ENCODE measurements around the gene CAPN14.

CAPN14 gene

DNA sequence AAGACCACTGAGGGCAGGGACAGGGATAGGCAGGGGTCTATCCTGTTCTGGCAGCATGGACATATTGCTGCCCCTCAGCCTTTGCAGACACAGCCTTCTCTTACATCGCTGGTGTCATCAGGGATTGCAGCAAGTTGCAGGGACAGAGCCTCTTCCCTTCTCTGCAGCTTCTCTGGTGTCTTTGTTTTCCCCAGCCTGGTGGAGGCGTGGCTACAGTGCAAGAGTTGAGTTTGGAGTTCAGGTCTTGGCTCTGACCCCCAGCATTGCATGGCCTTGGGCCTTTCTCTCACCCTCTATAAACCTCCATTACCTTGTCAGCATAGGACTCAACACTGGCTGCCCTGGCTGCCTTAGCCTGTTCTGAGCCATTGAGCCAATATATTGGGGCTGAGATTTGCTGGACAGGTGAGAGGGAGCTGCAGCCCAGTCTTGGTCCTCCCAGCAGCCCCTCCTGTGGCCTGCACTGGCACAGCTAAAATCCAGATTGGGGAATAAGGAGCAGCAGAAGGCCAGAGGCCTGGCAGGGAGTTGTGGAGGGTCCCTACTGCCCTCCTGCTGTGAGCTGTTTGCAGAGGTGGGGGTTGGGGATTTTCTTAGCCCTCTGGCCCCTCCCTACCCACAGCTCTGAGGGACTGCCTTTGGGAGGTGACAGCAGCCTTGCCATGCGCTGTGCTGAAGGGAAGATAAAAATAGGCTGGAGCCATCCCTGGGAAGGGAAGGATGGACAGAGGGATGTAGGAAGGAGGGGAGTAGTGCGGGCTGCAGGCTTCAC lies 39.5 kb upstream of the CAPN14 start:
- TF ChIP-seq, protein P1, sequence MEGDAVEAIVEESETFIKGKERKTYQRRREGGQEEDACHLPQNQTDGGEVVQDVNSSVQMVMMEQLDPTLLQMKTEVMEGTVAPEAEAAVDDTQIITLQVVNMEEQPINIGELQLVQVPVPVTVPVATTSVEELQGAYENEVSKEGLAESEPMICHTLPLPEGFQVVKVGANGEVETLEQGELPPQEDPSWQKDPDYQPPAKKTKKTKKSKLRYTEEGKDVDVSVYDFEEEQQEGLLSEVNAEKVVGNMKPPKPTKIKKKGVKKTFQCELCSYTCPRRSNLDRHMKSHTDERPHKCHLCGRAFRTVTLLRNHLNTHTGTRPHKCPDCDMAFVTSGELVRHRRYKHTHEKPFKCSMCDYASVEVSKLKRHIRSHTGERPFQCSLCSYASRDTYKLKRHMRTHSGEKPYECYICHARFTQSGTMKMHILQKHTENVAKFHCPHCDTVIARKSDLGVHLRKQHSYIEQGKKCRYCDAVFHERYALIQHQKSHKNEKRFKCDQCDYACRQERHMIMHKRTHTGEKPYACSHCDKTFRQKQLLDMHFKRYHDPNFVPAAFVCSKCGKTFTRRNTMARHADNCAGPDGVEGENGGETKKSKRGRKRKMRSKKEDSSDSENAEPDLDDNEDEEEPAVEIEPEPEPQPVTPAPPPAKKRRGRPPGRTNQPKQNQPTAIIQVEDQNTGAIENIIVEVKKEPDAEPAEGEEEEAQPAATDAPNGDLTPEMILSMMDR (IDR thresholded peaks at IDR 0.05; ENCODE audit: low read depth, low read length, missing control alignments), result no peak
- H3K4me3 ChIP-seq (ENCODE audit: low read depth, low read length), result no peak overlapping the region
- DNase-seq (ENCODE audit: low read depth), result no peak

DNA sequence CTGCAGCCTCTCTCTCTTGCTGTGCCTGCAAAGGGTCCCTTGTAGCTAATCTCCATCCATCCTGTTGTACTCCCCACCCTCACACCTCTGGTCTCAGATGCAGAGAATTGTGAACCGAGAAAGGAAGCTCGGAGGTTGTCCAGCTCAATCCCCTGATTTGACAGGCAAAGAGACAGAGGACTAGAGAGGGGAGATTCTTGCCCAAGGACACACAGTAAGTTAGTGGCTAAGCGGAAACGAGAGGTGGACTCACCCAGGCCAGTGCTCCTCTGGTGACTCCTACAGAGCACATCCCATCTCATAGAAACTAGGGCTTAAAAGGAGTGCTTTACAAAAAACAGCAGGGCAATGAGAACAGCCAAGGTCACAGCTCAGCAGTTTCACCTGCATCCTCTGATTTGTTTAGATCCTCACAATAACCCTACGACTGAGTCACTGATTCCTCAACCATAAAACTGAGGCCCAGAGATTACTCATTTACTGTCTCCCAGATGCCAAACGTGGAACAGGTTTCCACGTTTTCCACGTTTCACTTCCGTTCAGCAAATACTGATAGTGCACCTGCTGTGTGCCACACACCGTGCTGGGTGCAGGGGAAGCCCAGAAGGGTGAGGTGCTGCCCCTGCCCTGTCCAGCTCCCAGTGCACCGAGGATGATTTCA lies 38.7 kb upstream of the CAPN14 start:
- DNase-seq (ENCODE audit: low read depth), result peak; percentile 79
- no peak overlapping the region; the same call in 1 of the 2 replicates for H3K4me3 ChIP-seq (ENCODE audit: low read depth, low read length)
- TF ChIP-seq, protein P1 (IDR thresholded peaks at IDR 0.05; ENCODE audit: low read depth, low read length, missing control alignments), result no peak

DNA sequence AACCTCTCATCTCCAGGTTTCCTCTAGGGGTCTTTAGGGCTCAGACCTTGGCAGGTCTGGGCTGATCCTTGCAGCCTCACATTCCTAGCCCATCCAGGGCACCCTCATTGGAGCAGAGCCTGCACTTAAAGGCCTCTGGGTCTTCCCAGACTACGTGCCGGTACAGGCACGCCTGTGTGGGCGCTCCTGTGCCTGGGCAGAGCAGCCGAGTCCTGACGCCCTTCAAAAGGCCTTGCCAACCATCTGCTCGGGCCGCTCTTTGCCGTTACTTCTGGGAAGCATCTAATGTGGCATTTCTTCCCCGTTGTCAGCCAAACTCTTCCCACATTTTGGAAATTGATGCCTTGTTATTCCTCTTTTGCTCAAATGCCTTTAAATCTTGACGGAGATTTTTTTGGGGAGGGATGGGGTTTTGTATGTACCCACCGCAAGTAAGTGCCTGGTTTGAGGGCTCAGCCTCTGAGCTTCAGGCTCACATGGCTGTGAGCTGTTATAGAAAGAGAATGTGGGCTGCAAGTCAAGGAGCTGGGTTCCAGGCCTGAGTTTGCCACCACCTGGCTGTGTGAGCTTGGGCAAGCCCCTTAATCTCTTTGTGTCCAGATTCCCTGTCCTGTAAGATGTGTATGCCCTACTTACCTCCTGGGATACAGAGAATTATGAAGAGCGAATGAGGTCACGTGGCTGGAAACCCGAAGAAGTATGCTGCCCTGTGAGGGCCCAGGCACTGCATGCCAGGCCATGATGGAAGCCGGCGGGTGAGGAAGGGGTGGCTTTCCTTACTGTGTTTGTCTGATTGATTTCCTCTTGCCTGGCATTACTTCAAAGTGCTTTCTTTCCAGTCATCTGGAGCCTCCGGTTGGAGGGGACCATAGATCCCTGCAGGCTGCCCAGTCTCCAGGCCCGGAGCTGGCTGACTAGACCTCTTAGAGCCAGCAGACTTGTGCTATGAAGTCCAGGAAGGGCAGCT lies 37.2 kb upstream of the CAPN14 start:
- no peak for DNase-seq (ENCODE audit: low read depth)
- TF ChIP-seq, protein P1 (IDR thresholded peaks at IDR 0.05; ENCODE audit: low read depth, low read length, missing control alignments), result no peak
- peak overlapping the region; percentile 15; the same call in 1 of the 2 replicates for H3K4me3 ChIP-seq (ENCODE audit: low read depth, low read length)

DNA sequence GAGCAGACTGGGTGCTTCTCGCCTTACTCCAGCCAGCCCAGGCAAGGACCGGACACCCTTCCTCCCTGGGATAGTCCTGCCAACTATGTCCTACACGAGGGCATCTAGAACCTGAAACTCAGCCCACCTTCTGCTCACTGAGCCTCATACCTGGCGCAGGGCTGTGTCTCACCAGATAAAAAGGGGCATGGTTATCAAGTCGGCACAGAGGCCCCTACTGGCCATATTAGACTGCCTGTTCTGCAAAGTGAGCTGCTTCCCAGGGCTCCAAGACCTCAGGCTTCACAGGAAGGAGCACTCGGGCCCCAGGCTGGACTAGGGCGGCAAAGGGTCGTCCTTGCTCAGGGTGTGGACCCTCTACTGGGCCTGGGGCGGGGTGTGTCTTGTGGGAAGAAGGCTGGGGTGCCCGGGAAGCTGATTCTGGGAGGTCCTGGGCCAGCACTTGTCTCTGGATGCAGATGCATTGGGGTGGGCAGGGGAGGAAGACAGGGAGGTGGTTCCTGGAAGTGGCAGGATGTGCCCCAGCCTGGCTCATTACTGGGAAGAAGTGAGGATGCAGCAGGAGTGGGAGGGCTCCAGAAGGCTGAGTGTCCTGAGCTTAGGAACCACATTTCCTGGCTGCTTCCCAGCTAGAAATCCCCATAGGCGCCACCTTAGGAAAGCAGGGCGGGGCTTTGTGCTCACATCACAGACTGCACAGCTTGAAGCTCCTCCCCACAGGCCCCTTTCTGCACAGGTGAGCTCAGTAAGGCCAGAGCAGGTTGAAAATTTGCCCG lies 36.2 kb upstream of the CAPN14 start:
- DNase-seq (ENCODE audit: low read depth), result no peak

DNA sequence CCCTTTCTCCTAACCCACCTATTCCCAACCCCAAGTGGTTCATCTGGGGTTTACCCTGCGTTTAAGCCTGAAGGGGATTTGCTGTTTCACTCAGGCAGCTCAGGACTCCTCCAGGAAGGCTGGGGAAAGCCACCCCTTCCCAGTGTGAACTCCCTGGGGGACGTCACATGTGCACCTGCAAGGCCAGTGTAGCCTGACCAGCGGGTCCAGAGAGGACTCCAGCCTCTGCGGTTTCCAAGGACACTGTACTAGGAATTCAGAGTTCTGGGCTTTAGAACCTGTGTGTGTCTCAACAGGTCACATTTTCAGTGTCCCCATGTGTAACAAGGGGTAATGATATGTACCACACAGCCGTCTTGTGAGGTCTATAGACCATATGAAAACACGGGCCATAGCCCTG lies 34.5 kb upstream of the CAPN14 start:
- DNase-seq (ENCODE audit: low read depth), result no peak
- TF ChIP-seq, protein P1 (IDR thresholded peaks at IDR 0.05; ENCODE audit: low read depth, low read length, missing control alignments), result no peak
- H3K4me3 ChIP-seq (ENCODE audit: low read depth, low read length), result no peak overlapping the region

More for the DNA sequence above, 36.2 kb upstream of the CAPN14 start:
- H3K4me3 ChIP-seq (ENCODE audit: low read depth, low read length), result no peak overlapping the region
- TF ChIP-seq, protein P1 (IDR thresholded peaks at IDR 0.05; ENCODE audit: low read depth, low read length, missing control alignments), result peak; percentile 27

DNA sequence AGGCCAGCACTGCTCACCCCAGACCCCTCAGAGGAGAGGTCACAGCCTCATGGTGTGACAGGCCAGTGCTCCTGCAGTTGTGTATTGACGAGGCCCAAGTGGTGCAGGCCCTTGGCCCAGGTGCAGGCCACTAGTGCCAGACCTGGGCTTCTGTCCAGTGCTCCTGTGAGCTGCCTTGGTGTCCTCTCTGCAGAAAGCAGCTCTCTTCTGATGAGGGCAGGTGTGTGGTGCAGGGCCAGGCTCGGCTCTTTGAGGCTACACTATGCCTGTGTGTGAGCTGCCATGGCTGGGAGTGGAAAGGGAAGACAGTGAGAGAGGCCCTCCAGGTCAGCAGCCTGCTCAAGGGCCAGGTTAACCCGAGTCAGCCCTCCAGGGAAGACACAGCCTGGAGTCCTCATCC lies 33.7 kb upstream of the CAPN14 start:
- no peak for DNase-seq (ENCODE audit: low read depth)
- TF ChIP-seq, protein P1 (IDR thresholded peaks at IDR 0.05; ENCODE audit: low read depth, low read length, missing control alignments), result no peak
- no peak overlapping the region for H3K4me3 ChIP-seq (ENCODE audit: low read depth, low read length)
